Stimulated activated naive CD8-positive, alpha-beta T cell treated with anti-CD3 and anti-CD28 coated beads, Interleukin-15, amount 100 ng/mL, for 72 hours (primary cell): Measurements from ENCODE around the gene NOP9.

Source experiments
- ATAC-seq: fragments of 150-1000 bp; cut with Tn5 transposase; 2 replicates; pipeline ENCODE4 v1.10.0; 2021; ENCODE audit warnings: mild to moderate bottlenecking, moderate library complexity
- DNase-seq, 2 donors: peaks; one replicate each; pipeline ENCODE4 v3.0.0; 2021 to 2022
- H3K27ac Mint-ChIP-seq, 2 donors: one replicate each; pipeline ENCODE4 v1.8.0; 2022; ENCODE audit warnings: mild to moderate bottlenecking in 2 of 2, mixed read lengths in 2 of 2, moderate library complexity in 2 of 2
- H3K27me3 Mint-ChIP-seq: one replicate; pipeline ENCODE4 v1.8.0; 2022; ENCODE audit warnings: mixed read lengths
- H3K4me1 Mint-ChIP-seq: one replicate; pipeline ENCODE4 v1.8.0; 2022; ENCODE audit warnings: mild to moderate bottlenecking, mixed read lengths
- H3K4me3 Mint-ChIP-seq, 2 donors: one replicate each; pipeline ENCODE4 v1.8.0; 2022; ENCODE audit warnings: mild to moderate bottlenecking in 2 of 2, mixed read lengths in 2 of 2, moderate library complexity in 1 of 2
- H3K9me3 Mint-ChIP-seq, 2 donors: one replicate each; pipeline ENCODE4 v1.8.0; 2022; ENCODE audit warnings: mixed read lengths in 2 of 2

NOP9 gene, protein sequence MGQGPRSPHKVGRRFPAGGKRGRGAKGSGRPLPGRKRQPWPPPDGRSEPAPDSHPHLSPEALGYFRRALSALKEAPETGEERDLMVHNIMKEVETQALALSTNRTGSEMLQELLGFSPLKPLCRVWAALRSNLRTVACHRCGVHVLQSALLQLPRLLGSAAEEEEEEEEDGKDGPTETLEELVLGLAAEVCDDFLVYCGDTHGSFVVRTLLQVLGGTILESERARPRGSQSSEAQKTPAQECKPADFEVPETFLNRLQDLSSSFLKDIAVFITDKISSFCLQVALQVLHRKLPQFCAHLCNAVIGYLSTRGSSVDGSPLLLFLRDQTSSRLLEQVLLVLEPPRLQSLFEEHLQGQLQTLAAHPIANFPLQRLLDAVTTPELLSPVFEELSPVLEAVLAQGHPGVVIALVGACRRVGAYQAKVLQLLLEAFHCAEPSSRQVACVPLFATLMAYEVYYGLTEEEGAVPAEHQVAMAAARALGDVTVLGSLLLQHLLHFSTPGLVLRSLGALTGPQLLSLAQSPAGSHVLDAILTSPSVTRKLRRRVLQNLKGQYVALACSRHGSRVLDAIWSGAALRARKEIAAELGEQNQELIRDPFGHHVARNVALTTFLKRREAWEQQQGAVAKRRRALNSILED

DNA sequence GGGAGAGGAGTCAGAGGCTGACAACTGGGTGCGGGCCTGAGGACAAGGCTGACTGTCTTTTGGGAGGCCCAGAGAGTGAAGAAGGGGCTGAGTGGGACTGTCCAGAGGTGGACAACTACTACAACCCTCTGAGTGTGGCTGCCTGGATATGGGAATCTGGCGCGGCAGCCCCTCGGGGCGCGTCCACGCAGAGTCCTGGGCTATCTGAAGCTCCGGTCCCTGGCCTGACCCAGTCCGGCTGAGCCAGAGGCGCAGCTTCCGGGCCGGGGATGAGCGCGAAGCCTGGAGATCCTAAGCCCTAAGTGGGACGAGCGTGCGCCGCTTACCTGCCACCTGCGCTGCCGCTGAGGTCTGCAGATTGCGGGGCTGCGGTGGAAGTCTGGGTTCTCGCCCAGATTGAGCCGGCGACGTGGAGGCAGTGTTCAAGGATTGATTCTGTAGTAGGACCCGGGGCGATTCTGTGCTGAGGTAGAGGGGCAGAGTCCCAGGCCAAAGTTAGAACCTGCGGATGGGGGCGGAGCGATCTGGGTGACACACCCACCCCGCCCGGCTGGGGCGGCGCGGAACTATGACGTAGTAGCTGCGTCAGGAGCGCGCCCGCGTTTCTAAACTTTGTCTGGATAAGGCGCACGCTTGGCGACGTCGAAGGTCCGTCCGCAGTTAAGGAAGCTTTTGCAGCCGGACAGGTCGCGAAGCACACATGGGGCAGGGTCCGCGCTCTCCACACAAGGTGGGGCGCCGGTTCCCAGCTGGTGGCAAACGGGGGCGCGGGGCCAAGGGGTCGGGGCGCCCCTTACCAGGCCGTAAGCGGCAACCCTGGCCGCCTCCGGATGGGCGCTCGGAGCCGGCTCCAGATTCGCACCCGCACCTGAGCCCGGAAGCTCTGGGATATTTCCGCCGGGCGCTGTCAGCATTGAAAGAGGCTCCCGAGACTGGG, at the start of gene NOP9, which contains the start of gene DHRS1:
Gene NOP9 (plus strand): TSS at position 596 of the 937 bp plus-strand sequence. CDS start 105 bp downstream, at position 701.
Gene DHRS1 (minus strand): TSS at position 526 of the 937 bp plus-strand sequence. CDS start 674 bp downstream, outside the sequence.
- Mint-ChIP-seq H3K27me3 (no peaks in the 10 kb centered on the region), H3K4me1 (peaks cover 62% of the 10 kb centered on the region), H3K9me3 (no peaks in the 10 kb centered on the region), H3K4me3 (peak within 1 kb of the TSS; percentile 88 to 89), H3K27ac (peak within 1 kb of the TSS; percentile 92)
- DNase-seq, result peak; percentile 90 to 91
- ATAC-seq, result peak; percentile 82

DNA sequence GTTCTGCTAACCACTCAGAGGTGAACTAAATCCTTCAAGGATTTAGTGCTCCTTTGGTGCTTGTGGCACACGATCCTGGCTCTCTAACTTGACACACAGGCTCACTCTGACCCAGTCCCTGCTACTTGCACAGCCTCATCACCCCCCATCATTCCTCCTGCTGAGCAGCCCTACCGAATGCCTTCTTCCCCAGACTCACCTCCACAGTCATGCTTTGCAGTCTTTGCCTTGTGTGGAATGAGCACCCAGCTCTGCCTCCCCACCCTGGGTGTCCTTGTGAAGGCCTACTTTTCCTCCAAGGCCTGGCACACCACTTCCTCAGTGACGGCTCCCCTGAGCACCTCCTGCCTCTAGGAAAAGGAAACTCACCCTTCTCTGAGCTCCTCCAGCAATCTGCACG, 49.3 kb upstream of the NOP9 start:
- Mint-ChIP-seq H3K27me3 (no peaks in the 10 kb centered on the region), H3K27ac (peak overlapping the region in 1 of 2 donors; percentile 33), H3K4me1 (peaks cover 47% of the 10 kb centered on the region), H3K9me3 (no peaks in the 10 kb centered on the region), H3K4me3 (no peak overlapping the region)
- ATAC-seq (no peak), DNase-seq (no peak)

DNA sequence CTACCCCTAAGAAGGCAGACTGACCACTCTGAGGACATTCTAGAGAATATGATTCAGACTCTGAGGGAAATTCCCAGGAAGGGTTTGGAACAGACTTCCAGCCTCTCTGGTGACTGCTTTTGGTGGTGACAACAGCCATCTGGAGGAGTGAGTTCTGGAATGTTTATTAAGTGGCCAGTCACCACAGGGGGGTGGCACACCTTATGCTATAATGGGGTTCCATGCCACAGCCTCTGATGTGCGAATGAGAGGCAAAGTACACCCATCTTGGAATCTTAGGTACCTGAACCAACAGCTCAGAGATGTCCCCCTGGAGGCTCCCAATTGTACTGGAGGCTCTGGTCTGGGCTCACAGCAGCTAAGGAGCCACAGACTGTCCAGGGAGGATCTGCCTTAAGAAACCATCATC, 47.8 kb upstream of the NOP9 start:
- H3K27ac Mint-ChIP-seq, result no peak overlapping the region
- H3K9me3 Mint-ChIP-seq, result no peaks in the 10 kb centered on the region
- no peak for DNase-seq
- peaks cover 42% of the 10 kb centered on the region for H3K4me1 Mint-ChIP-seq
- ATAC-seq, result no peak
- H3K27me3 Mint-ChIP-seq, result no peaks in the 10 kb centered on the region
- H3K4me3 Mint-ChIP-seq, result no peak overlapping the region

DNA sequence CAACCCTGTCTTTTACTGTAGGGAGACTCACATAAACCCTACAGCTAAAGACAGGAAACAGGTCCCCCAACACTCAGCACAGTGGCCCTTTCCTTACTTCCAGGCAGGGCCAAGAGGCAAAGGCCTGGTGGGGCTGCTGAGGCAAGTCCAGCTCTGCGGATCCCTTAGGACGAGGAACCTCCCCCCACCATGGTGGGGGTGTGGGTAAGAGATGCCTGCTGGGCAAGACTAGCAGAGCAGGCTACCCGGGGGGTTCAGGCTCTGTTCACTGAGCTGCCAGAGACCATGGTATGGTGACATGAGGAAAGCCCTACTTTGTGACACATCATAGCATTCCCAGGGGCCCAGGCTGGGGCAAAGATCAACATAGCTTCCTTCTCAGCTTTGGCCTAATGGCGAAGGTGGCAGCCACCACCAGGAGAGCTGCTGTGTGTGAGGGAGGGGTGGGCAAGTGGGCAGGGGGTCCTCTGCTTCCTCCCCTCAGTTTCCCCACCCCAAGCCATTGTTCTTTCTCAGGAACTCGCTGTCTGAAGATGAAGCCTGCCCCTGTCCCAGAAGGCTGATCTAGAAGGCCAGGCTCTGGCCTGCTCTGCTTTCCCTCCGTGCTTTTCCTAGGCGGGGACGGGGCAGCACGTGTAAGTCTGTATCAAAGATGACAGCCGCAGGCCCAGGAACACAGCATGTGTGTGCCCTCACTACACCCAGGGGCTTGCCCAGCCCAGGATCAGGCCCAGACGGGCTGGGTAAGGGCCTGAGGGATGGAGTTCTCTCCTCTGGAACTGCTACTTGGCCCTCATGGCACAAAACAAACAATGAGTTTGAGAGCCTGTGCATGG, 47.1 kb upstream of the NOP9 start:
- no peaks in the 10 kb centered on the region for H3K9me3 Mint-ChIP-seq
- H3K27ac Mint-ChIP-seq, result no peak overlapping the region
- ATAC-seq (no peak), DNase-seq (no peak)
- peaks cover 36% of the 10 kb centered on the region for H3K4me1 Mint-ChIP-seq
- H3K27me3 Mint-ChIP-seq, result no peaks in the 10 kb centered on the region
- no peak overlapping the region for H3K4me3 Mint-ChIP-seq

- Mint-ChIP-seq H3K27ac (no peak overlapping the region), H3K4me3 (no peak overlapping the region), H3K4me1 (peaks cover 27% of the 10 kb centered on the region), H3K27me3 (no peaks in the 10 kb centered on the region), H3K9me3 (no peaks in the 10 kb centered on the region)
- DNase-seq (no peak), ATAC-seq (no peak)
Observed at GRCh38 chr14:24253936-24254335, 45.7 kb upstream of the NOP9 start.

DNA sequence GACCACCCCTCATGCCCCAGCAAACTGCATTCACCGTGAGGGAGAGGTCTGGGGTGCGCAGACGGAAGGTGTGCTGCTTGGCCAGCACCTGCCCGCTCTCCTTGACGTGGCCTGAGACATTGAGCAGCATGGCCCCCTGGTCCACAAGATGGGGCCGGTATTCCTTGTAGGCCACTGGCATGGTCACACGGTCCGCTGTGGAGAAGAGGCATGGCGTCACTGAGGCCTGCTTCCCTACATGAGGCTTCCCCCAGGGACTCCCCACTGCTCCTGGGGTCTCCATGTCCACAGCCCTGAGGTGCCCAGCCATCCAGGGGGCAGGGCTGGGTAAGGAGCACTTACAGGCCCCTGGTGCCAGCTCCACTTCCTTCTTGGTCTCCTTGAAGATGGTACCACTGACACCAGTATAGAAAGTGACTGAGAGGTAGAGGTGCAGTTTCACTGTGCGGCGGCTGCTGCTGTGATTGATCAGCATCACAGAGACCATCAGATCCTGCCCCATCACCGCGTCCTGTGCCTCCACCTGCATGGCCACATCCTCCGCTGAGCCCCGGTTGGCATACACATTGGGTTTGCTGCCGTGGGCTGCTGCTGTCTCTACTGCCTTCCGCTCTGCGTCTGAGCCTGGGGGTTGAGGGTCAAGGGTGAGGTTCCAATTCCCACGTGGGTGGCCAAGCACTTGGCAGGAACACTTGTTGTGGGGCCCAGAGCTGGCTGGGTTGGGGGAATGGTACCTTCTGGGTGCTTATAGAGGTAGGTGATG, 44.8 kb upstream of the NOP9 start:
- Mint-ChIP-seq H3K27me3 (no peaks in the 10 kb centered on the region), H3K4me3 (no peak overlapping the region), H3K9me3 (no peaks in the 10 kb centered on the region), H3K27ac (no peak overlapping the region), H3K4me1 (peaks cover 19% of the 10 kb centered on the region)
- DNase-seq, result no peak
- no peak for ATAC-seq

DNA sequence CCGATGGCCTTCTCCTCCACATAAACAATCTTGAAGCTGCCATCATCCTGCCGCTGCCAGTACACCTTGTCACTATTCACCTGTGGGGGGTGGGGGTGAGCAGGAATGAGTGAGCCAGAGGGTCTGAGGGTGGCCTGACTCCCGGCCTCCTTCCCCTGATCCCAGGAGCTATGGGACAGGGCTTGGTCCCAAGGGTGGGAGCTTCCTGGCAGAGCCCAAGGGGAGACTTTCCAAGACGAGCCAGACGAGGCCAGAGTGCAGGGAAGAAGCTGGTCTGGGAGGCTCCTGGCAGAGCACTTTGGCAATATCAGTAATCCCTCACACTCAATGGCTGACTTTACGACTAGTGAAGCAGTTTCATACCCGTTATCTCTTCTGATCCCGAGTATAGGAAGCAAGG, 44.2 kb upstream of the NOP9 start:
- H3K27me3 Mint-ChIP-seq, result no peaks in the 10 kb centered on the region
- H3K27ac Mint-ChIP-seq, result peak overlapping the region in 1 of 2 donors; percentile 12
- H3K4me3 Mint-ChIP-seq, result no peak overlapping the region
- ATAC-seq (no peak), DNase-seq (no peak)
- peaks cover 12% of the 10 kb centered on the region for H3K4me1 Mint-ChIP-seq
- no peaks in the 10 kb centered on the region for H3K9me3 Mint-ChIP-seq

GRCh38 chr14:24255931-24256711, 43.5 kb upstream of the NOP9 start:
- no peaks in the 10 kb centered on the region for H3K9me3 Mint-ChIP-seq
- no peak for ATAC-seq
- DNase-seq, result no peak
- H3K4me3 Mint-ChIP-seq, result no peak overlapping the region
- no peaks in the 10 kb centered on the region for H3K27me3 Mint-ChIP-seq
- H3K27ac Mint-ChIP-seq, result peak overlapping the region in 1 of 2 donors; percentile 34
- peaks cover 7% of the 10 kb centered on the region for H3K4me1 Mint-ChIP-seq

- no peak overlapping the region for H3K27ac Mint-ChIP-seq
- H3K4me1 Mint-ChIP-seq, result no peaks in the 10 kb centered on the region
- DNase-seq, result no peak
- no peaks in the 10 kb centered on the region for H3K9me3 Mint-ChIP-seq
- H3K4me3 Mint-ChIP-seq, result no peak overlapping the region
- H3K27me3 Mint-ChIP-seq, result no peaks in the 10 kb centered on the region
- no peak for ATAC-seq
Observed at GRCh38 chr14:24256960-24257359, 42.7 kb upstream of the NOP9 start.

DNA sequence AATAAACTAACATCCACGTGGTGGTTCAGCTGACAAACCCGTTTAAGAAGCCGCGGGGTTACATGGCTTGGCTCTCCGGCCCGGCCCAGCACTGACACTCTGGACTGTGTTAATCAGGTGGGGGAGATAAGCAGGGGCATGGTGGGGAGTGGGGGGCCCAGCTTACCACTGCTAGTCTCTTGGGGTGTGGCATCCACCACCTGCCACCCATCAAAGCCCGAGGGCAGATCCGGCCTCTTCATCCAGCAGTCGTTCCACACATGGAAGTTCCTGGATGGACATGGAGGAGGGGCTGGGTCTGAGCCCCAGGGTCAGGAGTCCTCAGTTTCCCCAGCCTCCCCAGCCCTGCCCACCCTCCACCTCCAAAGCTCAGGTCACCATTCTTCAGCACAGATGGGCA, 41.5 kb upstream of the NOP9 start:
- no peak overlapping the region for H3K4me3 Mint-ChIP-seq
- H3K27me3 Mint-ChIP-seq, result no peaks in the 10 kb centered on the region
- ATAC-seq (no peak), DNase-seq (no peak)
- no peaks in the 10 kb centered on the region for H3K9me3 Mint-ChIP-seq
- H3K4me1 Mint-ChIP-seq, result no peaks in the 10 kb centered on the region
- H3K27ac Mint-ChIP-seq, result no peak overlapping the region

GRCh38 chr14:24258548-24259265, 40.9 kb upstream of the NOP9 start:
- Mint-ChIP-seq H3K9me3 (no peaks in the 10 kb centered on the region), H3K27me3 (no peaks in the 10 kb centered on the region), H3K4me1 (no peaks in the 10 kb centered on the region), H3K27ac (no peak overlapping the region), H3K4me3 (no peak overlapping the region)
- ATAC-seq (no peak), DNase-seq (no peak)

DNA sequence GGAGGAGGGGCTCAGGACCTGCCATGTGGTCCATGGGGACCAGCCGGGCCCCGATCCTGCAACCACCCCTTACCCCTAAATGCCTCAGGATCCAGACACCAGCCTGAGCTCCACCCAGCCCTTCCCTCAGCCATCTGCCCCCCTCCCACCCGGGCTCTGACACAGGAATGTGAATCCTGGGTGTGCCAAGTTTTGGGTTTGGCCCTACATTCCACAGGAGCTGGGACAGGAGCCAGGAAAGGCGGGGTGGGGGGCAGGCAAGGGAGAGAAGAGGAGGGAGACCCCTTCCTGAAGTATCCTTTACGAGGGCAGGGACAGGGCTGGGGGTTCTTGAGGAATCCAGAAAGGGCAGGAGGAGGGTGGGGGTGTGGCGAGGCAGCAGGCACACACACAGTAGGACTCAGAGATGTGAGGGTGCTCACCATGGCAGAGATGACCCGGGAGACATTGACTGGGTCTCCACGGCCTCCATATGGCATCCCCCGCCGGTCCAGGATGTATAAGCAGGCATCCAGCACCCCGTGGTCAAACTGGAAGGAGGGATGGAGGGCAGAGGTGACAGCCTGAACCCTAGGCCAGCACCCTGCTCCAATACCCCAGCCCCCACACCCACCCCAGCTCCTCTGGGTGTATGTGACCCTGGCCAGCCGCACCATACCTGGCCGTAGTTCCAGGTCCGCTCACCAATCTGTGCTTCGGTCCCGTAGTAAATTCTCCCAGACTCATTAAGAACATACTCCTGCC, 40.2 kb upstream of the NOP9 start:
- H3K9me3 Mint-ChIP-seq, result no peaks in the 10 kb centered on the region
- H3K27ac Mint-ChIP-seq, result no peak overlapping the region
- no peaks in the 10 kb centered on the region for H3K4me1 Mint-ChIP-seq
- no peaks in the 10 kb centered on the region for H3K27me3 Mint-ChIP-seq
- ATAC-seq (no peak), DNase-seq (no peak)
- no peak overlapping the region for H3K4me3 Mint-ChIP-seq
